GM12873 (cell line): ENCODE measurements around the gene LYPD6.

Experiments
- TF ChIP-seq, protein P1 (sequence below): IDR thresholded peaks from 2 replicates; pipeline ENCODE4 v1.5.1; 2012; ENCODE audit warnings: low read depth, mild to moderate bottlenecking, moderate library complexity, low read length, control low read depth; ENCODE audit not compliant: insufficient read depth; ENCODE audit errors: missing control alignments

LYPD6 gene

DNA sequence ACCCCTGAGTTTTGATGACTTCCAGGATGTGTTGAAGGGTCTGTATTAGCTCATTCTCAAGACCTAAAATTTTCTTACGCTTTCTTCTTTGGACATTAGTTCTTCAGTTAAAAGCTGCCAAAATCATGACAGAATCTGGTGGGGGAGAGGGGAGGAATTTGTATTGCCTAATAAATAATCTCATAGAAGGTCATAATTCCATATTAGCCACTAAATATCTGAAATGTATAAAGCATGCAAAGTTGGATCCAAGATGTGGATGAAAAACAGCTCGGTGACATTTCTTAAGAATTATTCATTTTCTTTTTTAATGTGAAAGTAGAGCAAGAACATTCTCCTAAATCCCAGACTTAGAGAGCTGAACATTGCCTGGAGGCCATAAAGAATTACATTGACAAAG is 137.0 kb downstream of the LYPD6 start:
- TF ChIP-seq, protein P1, sequence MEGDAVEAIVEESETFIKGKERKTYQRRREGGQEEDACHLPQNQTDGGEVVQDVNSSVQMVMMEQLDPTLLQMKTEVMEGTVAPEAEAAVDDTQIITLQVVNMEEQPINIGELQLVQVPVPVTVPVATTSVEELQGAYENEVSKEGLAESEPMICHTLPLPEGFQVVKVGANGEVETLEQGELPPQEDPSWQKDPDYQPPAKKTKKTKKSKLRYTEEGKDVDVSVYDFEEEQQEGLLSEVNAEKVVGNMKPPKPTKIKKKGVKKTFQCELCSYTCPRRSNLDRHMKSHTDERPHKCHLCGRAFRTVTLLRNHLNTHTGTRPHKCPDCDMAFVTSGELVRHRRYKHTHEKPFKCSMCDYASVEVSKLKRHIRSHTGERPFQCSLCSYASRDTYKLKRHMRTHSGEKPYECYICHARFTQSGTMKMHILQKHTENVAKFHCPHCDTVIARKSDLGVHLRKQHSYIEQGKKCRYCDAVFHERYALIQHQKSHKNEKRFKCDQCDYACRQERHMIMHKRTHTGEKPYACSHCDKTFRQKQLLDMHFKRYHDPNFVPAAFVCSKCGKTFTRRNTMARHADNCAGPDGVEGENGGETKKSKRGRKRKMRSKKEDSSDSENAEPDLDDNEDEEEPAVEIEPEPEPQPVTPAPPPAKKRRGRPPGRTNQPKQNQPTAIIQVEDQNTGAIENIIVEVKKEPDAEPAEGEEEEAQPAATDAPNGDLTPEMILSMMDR, result no peak

DNA sequence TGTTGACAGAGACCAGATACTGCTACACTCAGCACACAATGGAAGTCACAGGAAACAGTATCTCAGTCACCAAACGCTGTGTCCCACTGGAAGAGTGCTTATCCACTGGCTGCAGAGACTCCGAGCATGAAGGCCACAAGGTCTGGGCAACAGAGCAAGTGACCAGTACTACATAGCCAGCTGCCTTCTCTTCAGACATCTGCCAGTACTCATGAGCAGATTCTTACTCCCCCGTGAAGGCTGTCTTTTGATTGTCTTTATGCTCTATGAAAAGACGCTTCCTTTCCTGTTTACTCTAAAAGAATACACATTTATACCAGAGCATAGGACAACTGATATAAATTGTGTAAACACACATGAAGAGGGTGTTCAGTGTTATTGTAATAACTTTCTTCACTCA is 138.2 kb downstream of the LYPD6 start:
- TF ChIP-seq, protein P1, result no peak

DNA sequence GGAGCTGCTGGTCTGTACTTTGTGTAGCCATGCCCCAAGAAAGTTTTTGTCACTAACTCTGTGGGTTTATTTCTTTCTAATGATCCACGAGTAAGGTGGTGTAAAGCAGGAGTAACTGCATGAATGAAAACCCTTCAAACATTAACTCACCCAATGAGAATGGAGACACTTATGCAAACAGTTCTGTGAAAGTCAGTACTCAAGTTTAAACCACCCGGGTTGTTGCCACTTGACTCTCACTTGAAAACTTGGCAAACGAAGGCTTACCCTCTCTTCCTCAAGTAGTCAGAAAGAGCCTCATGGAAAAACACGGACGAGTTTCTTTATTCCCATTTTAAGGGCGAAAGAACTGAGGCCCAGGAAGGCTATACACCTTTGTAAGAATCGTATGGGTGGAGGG is 139.7 kb downstream of the LYPD6 start:
- TF ChIP-seq, protein P1, result no peak

DNA sequence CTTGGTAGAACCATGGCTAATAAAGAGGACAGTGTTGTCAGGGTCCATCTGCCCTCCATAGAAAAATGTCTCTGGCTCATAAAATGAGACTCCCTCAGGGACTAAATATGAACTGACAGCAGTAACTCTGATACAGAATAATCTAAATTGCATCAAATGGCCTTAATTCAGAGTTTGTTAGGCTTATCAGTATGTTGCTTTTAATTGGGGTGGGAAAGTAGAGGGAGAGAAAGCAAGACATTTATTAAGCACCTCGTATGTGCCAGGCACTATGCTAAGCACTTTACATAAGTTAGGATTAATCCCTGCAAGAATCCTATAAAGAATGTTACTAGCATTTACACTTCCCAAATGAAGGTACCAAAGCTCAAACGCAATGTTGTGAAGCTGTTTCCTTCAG is 142.0 kb downstream of the LYPD6 start:
- TF ChIP-seq, protein P1, result no peak

DNA sequence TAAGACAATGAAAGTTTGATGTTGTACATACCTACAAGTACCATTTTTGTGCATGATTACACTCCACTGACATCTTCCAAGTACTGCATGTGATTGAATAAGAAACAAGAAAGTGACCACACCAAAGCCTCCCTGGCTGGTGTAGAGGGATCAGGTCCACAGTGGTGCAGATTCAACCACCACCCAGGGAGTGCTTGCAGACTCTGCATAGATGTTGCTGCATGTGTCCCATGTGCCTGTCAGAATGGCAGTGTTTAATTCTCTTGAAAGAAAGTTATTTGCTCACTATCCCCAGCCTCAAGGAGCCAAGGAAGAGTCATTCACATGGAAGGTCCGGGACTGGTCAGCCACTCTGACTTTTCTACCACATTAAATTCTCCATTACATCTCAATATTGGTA is 142.7 kb downstream of the LYPD6 start:
- TF ChIP-seq, protein P1, result no peak

DNA sequence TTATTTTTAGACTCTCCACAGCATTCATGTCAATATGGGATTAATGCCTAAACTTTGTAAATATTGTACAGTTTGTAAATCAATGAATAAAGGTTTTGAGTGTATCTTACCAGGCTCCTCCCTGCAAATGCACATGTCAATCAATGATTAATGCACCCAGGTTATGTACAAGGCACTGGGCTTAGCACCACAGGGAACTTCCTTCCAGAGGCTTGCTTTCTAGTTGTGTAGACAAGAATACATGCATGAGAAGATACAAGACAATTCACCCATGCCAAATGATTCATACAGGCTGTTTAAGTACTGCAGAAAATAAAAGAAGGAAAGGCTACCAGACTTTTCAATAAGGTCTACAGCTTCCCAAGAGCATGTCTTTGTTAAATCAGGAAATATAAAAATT is 143.1 kb downstream of the LYPD6 start:
- TF ChIP-seq, protein P1, result no peak

DNA sequence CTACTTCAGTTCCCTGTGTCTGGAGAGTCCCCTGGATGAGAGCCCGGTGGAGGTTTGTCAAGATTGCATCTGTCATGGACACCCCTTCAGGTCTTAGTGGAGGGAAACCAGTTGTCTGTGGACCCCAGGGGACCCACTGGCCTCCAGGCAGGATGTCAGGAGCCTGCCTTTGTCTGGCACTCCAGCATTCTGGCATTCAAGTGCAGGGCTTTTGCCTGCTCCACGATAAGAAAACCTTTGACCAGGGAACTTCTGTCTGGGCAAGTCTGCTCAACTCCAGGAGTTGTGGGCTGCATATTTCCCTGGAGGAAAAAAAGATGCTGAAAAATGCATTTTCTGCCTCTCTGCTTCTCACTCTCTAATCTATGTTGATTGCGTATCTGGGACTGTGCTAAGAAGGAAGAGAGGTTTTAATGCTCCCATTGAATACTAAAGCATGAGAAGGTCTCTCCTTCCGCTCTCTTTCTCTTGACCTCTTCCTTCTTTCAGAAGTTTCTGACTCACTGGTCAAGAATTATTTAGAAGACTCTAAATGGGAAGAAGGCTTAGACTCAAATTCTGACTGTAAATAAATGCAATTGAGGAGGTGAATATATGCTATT is 152.7 kb downstream of the LYPD6 start:
- TF ChIP-seq, protein P1, result no peak
